CD4-positive, alpha-beta T cell treated with Interleukin-2 at 100 ng/mL for 4 hours (primary cell): ENCODE data around the gene TMEM175.

ENCODE experiments used
- DNase-seq: peaks from one replicate; pipeline ENCODE4 v3.0.0-alpha.2; 2020; ENCODE audit warnings: low spot score

TMEM175 gene

GRCh38 chr4:948101-948935 lies 16.1 kb downstream of the TMEM175 start:
- no peak for DNase-seq

- no peak for DNase-seq
These were observed 16.7 kb downstream of the TMEM175 start for GRCh38 chr4:948936-949300.

- no peak for DNase-seq
These were observed 17.4 kb downstream of the TMEM175 start for GRCh38 chr4:949656-950055.

- no peak for DNase-seq
These were observed 18.1 kb downstream of the TMEM175 start for GRCh38 chr4:950136-951020.

- DNase-seq = no peak
These were observed 18.9 kb downstream of the TMEM175 start for GRCh38 chr4:951186-951585.

- DNase-seq = no peak
These were observed 19.6 kb downstream of the TMEM175 start for GRCh38 chr4:951594-952468.

GRCh38 chr4:952881-953573 lies 20.8 kb downstream of the TMEM175 start:
- no peak for DNase-seq

GRCh38 chr4:953574-953915 lies 21.3 kb downstream of the TMEM175 start:
- DNase-seq = no peak

- DNase-seq = no peak
These were observed 22.2 kb downstream of the TMEM175 start for GRCh38 chr4:954211-955020.

GRCh38 chr4:955161-955921 lies 23.1 kb downstream of the TMEM175 start:
- DNase-seq = no peak

- no peak for DNase-seq
These were observed 23.7 kb downstream of the TMEM175 start for GRCh38 chr4:955931-956381.

GRCh38 chr4:956531-957230 lies 24.4 kb downstream of the TMEM175 start:
- DNase-seq = no peak

GRCh38 chr4:957231-957580 lies 24.9 kb downstream of the TMEM175 start:
- no peak for DNase-seq

- no peak for DNase-seq
These were observed 25.5 kb downstream of the TMEM175 start for GRCh38 chr4:957581-958313.

- DNase-seq = no peak
These were observed 26.0 kb downstream of the TMEM175 start for GRCh38 chr4:958314-958665.

- no peak for DNase-seq
These were observed 26.6 kb downstream of the TMEM175 start for GRCh38 chr4:958696-959337.

GRCh38 chr4:959338-960139 lies 27.3 kb downstream of the TMEM175 start:
- no peak for DNase-seq
